Peyer's patch (tissue), 4 donors: ENCODE measurements around the gene STK16.

Source experiments
- POLR2A ChIP-seq, 2 donors: fragments of 450-650 bp; IDR thresholded peaks; one replicate each; pipeline ENCODE4 v1.5.1; 2017; ENCODE audit warnings: antibody characterized with exemption in 2 of 2, mild to moderate bottlenecking in 2 of 2, moderate library complexity in 2 of 2
- TF ChIP-seq, protein P1 (sequence below), 6 experiments: fragments of 450-650 bp in 4 of 6; fragments of 200-600 bp in 2 of 6; sonication (generic) in 1 of 6; IDR thresholded peaks; one replicate each; pipeline ENCODE4 v1.5.1; 2017 to 2019; ENCODE audit warnings: antibody characterized with exemption in 6 of 6, mild to moderate bottlenecking in 3 of 6, moderate library complexity in 1 of 6

DNA sequence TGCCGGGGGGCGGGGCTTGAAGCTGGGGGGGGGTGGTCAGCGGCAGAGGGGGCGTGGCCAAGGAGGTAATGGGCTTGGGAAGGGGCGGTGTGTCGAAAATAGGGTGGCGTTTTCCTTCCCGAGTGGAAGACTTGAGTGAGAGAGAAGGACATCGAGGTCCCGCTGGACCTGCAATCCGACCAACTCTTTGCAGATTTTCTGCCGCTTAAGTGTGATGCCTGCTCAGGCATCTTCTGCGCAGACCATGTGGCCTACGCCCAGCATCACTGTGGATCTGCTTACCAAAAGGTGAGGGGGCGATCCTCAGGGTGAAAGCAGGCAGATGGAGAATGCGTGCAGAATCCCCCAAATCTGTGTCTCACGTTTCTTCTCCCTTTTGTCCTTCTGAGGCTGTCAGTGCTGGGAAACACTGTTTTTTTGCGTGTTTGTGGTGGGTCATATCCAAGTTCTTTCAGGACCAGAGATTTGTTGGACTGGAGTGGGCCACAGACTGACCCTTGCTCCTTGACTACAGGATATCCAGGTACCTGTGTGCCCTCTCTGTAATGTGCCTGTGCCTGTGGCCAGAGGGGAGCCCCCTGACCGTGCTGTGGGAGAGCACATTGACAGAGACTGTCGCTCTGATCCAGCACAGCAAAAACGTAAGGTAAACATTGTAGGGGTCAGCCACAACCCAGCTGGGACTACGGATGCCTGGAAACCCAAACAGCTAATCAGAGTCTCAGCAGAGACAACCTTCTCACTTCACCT lies 38.0 kb upstream of the STK16 start:
- TF ChIP-seq, protein P1, sequence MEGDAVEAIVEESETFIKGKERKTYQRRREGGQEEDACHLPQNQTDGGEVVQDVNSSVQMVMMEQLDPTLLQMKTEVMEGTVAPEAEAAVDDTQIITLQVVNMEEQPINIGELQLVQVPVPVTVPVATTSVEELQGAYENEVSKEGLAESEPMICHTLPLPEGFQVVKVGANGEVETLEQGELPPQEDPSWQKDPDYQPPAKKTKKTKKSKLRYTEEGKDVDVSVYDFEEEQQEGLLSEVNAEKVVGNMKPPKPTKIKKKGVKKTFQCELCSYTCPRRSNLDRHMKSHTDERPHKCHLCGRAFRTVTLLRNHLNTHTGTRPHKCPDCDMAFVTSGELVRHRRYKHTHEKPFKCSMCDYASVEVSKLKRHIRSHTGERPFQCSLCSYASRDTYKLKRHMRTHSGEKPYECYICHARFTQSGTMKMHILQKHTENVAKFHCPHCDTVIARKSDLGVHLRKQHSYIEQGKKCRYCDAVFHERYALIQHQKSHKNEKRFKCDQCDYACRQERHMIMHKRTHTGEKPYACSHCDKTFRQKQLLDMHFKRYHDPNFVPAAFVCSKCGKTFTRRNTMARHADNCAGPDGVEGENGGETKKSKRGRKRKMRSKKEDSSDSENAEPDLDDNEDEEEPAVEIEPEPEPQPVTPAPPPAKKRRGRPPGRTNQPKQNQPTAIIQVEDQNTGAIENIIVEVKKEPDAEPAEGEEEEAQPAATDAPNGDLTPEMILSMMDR (IDR thresholded peaks at IDR 0.05), result no peak
- TF ChIP-seq POLR2A (IDR thresholded peaks at IDR 0.05), result no peak
